ENCODE results near the gene RABL6.
"Not testable (repeated sequence)": the region's sequence is repeated elsewhere in the genome, so short reads cannot be mapped to it uniquely, and the experiment has no call there.

The RABL6 gene

GRCh38 chr9:136858844-136859757 lies 51.4 kb downstream of the RABL6 start:
- DNase-seq = no peak

- DNase-seq = no peak
Observed at GRCh38 chr9:136860529-136860928, 52.8 kb downstream of the RABL6 start.

DNA sequence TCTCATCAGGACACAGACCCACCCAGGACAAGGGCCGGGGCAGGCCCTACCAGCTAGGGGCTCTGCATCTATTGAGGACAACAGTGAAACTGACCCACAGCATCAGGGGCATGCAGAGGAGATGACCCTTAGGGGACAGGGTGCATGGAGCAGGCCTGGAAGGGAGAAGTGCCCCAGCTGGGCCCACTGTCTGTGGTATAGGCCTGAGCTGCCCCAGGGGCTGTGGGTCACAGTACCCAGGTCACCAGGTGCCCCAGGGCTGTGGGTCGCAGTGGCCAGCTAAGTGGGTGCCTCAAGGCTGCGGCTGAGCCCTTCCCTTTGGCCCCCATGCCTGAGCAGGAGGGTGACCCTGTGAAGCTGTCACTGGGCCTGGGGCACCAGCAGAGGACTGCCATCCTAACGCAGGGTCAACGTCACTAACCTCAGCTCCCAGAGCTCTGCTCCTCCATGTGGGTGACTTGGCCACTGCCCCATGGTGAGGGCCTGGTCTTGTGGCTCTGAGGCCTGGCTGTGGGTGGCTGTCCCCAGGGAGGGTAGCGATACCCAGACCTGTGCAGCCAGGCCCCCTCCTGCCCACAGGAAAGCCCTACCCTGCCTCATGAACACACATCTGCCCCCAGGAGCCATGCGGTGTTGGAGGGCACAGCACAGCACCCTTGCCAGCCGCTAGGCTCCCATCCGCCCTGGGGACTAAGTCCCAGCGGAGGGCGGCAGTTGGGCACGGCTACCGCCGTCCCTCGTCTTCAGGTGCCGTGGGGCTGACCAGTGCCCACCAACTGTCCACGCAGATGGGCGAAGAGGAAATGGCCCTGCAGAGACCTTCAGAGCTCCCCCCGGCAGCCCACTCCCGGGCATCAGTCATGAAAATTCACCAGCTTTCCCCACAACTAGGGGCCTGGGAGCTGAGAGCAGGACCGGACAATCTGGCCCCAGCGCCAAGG lies 53.5 kb downstream of the RABL6 start:
- no peak for DNase-seq

GRCh38 chr9:136861874-136862457 lies 54.2 kb downstream of the RABL6 start:
- no peak for DNase-seq

DNA sequence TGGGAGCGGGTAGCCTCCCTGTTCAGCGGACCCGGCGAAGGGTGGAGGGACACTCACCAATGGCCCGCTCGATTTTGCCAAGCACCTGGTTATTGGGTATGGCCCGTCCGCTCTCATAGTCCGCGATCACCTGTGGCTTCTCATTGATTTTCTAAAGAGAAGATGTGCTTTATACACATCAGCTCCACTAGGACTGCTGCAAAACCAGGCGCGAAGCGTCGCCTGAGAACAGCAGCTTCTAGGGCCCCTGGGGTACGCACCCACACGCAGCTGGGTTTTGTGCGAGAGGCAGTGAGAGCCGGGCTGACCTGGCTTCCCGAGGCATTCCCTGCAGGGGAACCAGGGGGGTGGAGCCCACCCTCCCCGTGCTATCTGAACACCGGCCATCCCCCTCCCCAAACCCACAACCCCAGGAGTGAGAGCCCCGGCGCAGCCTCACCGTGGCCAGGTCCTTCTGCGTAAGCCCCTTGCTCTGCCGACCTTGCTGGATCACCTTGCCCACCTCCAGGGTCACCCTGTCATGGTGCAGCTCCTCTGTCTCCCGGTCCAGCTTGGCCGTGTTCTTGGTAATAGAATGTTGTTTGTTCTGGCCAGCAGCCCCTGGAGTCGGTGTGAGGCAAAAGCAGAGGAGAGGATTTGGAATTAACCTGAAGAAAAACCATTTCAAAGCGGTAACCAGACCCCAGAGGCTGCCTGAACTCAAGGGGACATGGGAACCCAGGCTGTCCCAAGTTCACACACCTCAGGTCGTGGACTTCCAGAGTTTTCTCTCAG lies 55.3 kb downstream of the RABL6 start:
- DNase-seq = no peak

GRCh38 chr9:136863623-136864273 lies 56.0 kb downstream of the RABL6 start:
- no peak for DNase-seq

- no peak for DNase-seq
Observed at GRCh38 chr9:136865041-136865767, 57.5 kb downstream of the RABL6 start.

GRCh38 chr9:136865768-136866103 lies 58.0 kb downstream of the RABL6 start:
- DNase-seq = no peak

GRCh38 chr9:136866898-136867421 lies 59.2 kb downstream of the RABL6 start:
- not testable (repeated sequence) for DNase-seq

GRCh38 chr9:136867480-136867879 lies 59.7 kb downstream of the RABL6 start:
- no peak for DNase-seq

GRCh38 chr9:136867917-136868316 lies 60.2 kb downstream of the RABL6 start:
- no peak for DNase-seq

DNA sequence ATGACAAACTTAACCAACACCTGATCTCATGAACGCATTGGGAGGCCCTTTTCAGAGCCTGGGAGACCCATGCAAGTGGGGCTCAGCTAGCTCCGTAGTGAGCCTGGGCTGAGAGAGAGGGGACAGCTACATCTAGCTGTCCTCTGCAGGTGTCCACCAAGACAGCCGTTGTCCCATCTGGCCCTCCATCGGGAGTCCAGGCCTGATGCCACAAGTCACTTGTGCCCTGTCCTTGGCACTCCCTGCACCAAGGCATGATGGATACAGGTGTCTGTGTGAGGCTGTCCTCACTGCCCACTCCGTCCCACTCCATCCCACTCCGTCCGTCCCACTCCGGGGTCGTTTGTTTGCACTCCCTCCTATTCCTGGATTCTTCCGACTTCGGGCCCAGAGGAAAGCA lies 60.9 kb downstream of the RABL6 start:
- no peak for DNase-seq

DNA sequence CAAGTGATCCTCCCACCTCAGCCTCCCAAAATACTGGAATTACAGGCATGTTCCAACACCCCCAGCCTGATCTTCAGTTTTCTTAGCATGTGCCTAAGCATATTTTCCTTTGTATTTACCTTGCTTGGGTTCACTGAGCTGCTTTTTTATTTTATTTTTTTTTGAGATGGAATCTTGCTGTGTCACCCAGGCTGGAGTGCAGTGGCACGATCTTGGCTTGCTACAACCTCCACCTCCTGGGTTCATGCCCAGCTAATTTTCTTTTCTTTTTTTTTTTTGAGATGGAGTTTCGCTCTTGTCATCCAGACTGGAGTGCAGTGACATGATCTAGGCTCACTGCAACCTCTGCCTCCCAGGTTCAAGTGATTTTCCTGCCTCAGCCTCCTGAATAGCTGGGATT lies 61.9 kb downstream of the RABL6 start:
- not testable (repeated sequence) for DNase-seq

- no peak for DNase-seq
Observed at GRCh38 chr9:136875155-136875554, 67.4 kb downstream of the RABL6 start.

DNA sequence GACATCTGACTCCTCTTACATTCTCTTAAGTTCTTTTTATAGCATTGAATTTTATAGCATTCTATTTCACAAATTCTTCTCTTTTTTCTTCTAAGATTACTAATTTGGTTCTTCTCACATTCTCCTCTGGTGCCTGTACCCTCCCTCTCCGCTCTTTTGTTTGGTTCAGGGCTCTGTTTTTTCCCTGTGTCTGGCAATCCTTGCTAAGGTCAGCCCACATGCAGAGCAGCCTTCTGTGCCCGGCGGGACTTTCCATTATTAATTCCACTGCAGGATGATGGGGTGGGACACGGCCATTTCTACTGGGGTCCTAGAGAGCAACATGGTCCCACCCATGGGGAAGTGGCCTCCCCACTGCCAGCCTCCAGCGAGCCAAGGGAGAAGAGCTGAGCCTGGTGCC lies 68.7 kb downstream of the RABL6 start:
- no peak for DNase-seq

- no peak for DNase-seq
Observed at GRCh38 chr9:136880651-136881050, 72.9 kb downstream of the RABL6 start.

DNA sequence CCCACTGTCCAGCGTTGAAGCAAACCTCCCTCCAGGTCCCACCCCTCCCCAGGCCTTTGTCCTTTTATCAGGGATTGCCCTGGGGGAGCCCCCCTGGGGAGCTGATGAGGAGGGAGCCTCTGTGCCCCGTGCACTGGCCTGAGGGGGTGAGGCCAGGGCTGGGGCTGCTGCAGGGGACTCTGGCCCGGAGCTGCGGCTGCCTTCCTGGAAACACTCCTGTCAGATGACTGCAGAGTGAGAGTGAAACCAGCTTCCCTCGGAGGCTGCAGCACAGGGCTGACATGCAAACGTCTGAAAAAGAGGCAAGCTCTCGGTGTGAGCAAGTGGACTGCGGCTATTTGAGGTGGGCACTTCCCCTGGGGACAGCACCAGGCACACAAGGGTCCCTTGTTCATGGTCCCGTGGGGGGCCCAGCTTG lies 74.0 kb downstream of the RABL6 start:
- peak; percentile 34 for DNase-seq

GRCh38 chr9:136882109-136882946 lies 74.6 kb downstream of the RABL6 start:
- peak; percentile 92 for DNase-seq

DNA sequence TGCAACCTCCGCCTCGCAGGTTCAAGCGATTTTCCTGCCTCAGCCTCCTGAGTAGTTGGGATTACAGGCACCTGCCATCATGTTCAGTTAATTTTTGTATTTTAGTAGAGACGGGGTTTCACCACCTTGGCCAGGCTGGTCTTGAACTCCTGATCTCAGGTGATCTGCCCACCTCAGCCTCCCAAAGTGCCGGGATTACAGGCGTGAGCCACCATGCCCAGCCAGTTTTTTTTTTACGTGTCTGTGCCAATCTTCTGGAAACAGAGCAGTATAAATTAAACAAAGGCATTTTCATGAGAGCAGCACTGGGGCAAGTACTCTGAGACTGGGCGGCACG lies 75.2 kb downstream of the RABL6 start:
- not testable (repeated sequence) for DNase-seq

DNA sequence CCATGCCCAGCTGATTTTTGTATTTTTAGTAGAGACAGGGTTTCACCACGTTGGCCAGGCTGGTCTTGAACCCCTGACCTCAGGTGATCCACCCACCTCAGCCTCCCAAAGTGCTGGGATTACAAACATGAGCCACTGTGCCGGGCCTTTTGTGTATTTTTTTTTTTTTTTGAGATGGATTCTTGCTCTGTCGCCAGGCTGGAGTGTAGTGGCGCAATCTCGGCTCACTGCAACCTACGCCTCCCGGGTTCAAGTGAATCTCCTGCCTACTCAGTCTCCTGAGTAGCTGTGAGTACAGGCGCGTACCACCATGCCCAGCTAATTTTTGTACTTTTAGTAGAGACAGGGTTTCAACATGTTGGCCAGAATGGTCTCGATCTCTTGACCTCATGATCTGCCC lies 75.9 kb downstream of the RABL6 start:
- DNase-seq = not testable (repeated sequence)

All from CD4-positive, alpha-beta T cell treated with Interleukin-17A for 1 hour (primary cell).